ENCODE measurements around the gene KRTAP13-3. TPM values are rescaled to one million over a fixed set of nuclear protein-coding genes. Genes with fewer than 3 reads are reported as not detected.

KRTAP13-3 gene
- polyA plus RNA-seq (ENCODE audit: insufficient read length in 4 of 4): not detected

- no peak for DNase-seq (ENCODE audit: low read depth in 4 of 4, low spot score in 3 of 4)
Measured at GRCh38 chr21:30425826-30426225, at the start of gene KRTAP13-3. Gene KRTAP13-3 (minus strand): TSS chr21:30425926. CDS start chr21:30425912, 14 bp downstream.

- peak in 3 of 4 donors; percentile 16 to 29 (median 20) for DNase-seq (ENCODE audit: low read depth in 4 of 4, low spot score in 3 of 4)
Measured at GRCh38 chr21:30468900-30469714, 43.4 kb upstream of the KRTAP13-3 start.

GRCh38 chr21:30463713-30464112 is 38.0 kb upstream of the KRTAP13-3 start:
- DNase-seq (ENCODE audit: low read depth in 4 of 4, low spot score in 3 of 4): no peak

DNA sequence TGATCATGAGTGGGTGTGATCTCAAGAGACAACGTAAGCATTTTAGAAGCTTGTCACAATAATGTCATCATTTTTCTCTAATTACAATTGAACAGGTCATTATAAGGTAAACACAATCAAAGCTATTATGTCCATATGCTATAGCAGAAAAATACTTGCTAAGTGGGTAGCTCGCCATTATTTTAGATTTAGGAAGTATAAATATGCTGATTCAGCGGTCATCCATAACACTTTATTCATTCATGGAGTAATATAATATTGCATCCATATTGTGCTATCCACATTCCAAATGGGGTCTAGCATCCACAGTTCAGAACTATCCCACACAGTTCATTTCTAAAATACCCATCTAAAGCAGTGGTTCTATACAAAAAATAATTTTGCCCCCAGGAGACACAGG is 22.8 kb upstream of the KRTAP13-3 start:
- no peak for DNase-seq (ENCODE audit: low read depth in 4 of 4, low spot score in 3 of 4)

- DNase-seq (ENCODE audit: low read depth in 4 of 4, low spot score in 3 of 4): peak in 1 of 4 donors; percentile 22
Measured at GRCh38 chr21:30447056-30447455, 21.3 kb upstream of the KRTAP13-3 start.

- no peak for DNase-seq (ENCODE audit: low read depth in 4 of 4, low spot score in 3 of 4)
Measured at GRCh38 chr21:30444204-30444603, 18.5 kb upstream of the KRTAP13-3 start.

- no peak for DNase-seq (ENCODE audit: low read depth in 4 of 4, low spot score in 3 of 4)
Measured at GRCh38 chr21:30443226-30443625, 17.5 kb upstream of the KRTAP13-3 start.

- DNase-seq (ENCODE audit: low read depth in 4 of 4, low spot score in 3 of 4): no peak
Measured at GRCh38 chr21:30439975-30440374, 14.2 kb upstream of the KRTAP13-3 start, which contains the start of gene KRTAP15-1. Gene KRTAP15-1 (plus strand): TSS chr21:30440275. CDS start chr21:30440328, 53 bp downstream.

- DNase-seq (ENCODE audit: low read depth in 4 of 4, low spot score in 3 of 4): no peak
Measured at GRCh38 chr21:30437010-30437565, 11.4 kb upstream of the KRTAP13-3 start.

DNA sequence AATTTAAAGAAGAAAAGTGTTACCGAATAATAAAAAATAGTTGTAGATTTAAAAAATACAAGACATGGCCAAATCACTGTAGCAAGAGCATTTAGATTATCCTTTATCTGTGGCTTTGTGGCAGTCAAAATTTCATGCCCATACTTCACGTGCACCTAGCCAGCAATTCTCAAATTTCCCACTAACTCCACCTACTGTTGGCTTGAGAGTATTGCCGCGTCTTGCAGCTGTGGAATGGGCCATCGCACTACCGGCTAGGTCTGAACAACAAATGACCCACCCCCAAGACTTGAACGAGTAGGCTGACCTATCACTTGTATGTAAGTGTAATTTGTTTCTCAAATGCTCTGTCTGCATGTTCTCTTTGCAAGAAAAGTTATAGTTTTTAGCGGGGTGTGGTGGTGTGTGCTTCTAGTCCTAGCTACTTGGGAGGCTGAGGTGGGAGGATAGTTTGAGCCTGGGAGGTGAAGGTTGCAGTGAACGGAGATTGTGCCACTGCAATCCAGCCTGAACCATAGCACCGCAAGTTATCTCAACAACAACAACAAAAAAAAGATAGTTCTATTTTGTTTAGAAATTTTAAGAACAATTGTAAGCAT is 8.4 kb upstream of the KRTAP13-3 start:
- no peak for DNase-seq (ENCODE audit: low read depth in 4 of 4, low spot score in 3 of 4)

GRCh38 chr21:30430170-30430655 is 4.5 kb upstream of the KRTAP13-3 start, which contains the start of gene KRTAP13-4:
Gene KRTAP13-4 (plus strand): TSS chr21:30430220. CDS start chr21:30430276, 56 bp downstream.
- no peak for DNase-seq (ENCODE audit: low read depth in 4 of 4, low spot score in 3 of 4)

- DNase-seq (ENCODE audit: low read depth in 4 of 4, low spot score in 3 of 4): no peak
Measured at GRCh38 chr21:30426731-30427130, 1.0 kb upstream of the KRTAP13-3 start.

DNA sequence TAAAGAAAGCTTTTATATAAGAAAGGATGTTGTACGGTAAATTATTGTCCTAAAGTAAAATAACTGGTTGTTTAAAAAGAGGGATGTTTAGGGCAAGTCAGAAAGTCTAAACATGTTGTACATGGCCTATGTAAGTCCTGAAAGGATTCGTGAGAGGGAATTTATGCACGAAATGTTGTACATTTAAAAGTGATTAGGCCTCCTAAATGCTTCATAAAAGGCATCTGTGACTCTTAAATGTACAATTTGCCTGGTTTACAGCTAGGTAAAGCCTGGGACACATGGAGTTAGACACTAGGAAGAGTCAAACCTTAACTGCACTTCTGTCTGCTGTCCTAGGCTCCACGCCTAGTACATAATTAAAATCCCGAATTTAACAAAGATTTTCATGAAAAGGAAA is 9.7 kb downstream of the KRTAP13-3 start:
- DNase-seq (ENCODE audit: low read depth in 4 of 4, low spot score in 3 of 4): no peak

DNA sequence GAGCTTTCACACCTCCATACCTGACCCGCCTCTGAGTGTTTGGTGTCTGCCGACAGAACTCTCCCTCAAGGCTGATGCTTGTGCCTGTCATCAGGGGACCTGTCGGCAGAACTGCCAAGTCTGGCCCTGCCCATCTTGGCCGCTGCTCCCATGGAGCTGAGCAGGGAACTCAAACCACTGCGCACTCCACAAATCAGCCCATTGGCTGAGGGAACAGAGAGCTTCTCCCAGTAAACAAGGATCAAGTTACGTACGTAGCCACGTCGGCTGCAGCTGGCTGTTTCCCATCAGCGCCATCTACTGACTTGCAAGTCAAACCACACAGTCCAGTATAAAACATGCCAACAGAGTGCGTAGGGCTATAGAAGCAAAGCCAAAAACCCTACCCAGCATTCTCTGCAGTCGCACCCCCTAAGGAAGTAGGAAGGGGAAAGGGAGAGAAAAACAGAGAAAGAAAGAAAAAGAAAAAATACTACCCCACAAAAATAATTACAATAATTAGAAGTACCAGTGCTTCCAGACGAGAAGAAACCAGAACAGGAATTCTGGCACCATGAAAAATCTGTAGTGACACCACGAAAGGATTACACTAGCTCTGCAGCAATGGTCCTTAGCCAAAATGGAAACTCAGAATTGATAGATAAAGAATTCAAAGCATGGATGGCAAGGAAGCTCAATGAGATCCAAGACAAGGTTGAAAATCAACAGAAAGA is 16.8 kb downstream of the KRTAP13-3 start:
- peak in 2 of 4 donors; percentile 8 to 12 for DNase-seq (ENCODE audit: low read depth in 4 of 4, low spot score in 3 of 4)

- DNase-seq (ENCODE audit: low read depth in 4 of 4, low spot score in 3 of 4): no peak
Measured at GRCh38 chr21:30395731-30396130, 30.0 kb downstream of the KRTAP13-3 start, which contains the start of gene KRTAP13-1. Gene KRTAP13-1 (plus strand): TSS chr21:30396031. CDS start chr21:30396087, 56 bp downstream.

DNA sequence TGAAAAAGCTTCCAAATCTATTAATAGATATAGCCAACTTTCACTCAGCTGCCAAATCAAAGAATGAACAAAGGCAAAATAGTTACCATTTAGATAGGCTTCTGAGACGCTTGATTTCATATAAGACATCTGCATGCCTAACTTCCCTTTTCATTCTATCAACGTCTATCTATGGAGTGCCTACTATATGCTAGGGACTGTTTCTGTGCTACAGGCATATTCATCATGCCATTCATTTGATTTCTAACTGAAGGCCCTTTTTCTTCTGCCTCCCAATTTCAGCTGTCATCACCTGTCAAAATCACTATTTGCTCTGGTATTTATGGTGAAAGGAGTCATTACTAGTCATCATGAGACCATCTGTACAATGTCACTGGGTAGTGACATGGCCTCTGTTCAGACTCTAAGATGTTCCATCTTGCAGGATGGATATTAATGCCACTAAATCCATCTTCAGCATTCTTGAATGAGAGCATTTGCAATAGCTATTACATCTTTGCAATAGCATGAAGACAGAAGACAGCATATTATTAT is 34.2 kb downstream of the KRTAP13-3 start:
- no peak for DNase-seq (ENCODE audit: low read depth in 4 of 4, low spot score in 3 of 4)

GRCh38 chr21:30382201-30382600 is 43.5 kb downstream of the KRTAP13-3 start:
- no peak for DNase-seq (ENCODE audit: low read depth in 4 of 4, low spot score in 3 of 4)
